CD4-positive, alpha-beta T cell treated with Interleukin-6 for 4 hours (primary cell): ENCODE measurements around the gene NEK10.
"Not testable (repeated sequence)": the region's sequence is repeated elsewhere in the genome, so short reads cannot be mapped to it uniquely, and the experiment has no call there.

Experiments
- DNase-seq: peaks from one replicate; pipeline ENCODE4 v3.0.0-alpha.2; 2020; ENCODE audit warnings: mixed read lengths

The NEK10 gene

DNA sequence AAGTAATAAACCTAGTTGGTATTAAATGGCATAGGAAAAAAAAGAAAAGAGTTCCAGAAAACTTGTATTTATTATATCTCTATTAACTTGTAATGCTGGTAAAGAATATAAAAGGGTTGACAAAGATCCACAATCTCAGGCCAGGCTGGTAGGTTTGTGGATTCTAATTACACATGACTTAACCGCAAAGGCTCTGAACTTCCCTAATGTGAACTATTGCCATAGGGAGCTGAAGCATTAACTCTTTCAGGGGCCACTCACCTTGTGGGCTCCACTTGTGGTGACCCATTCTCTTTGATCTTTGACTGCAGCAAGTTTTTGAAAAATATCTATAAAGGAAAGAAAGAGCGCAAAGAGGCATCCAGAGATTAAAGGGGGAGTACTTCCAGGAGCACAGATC lies 58.5 kb downstream of the NEK10 start:
- DNase-seq: no peak

DNA sequence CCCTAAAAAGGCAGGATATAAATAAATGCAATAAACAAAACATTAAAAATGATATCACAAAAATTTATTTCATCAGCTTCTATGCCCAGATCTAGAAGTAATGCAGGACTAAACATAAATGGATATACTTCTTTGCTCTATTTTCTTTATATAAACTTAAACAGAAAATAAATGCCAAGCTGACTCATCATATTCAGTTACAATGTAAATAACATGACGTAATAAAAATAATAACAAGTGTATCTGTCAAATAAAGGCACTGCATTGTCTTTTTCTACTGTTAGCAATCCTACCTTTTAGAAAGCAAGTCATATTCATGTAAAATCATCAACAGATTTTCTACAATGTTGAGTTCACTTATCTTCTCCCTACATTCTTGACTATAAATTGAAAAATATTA lies 61.6 kb downstream of the NEK10 start:
- no peak for DNase-seq

DNA sequence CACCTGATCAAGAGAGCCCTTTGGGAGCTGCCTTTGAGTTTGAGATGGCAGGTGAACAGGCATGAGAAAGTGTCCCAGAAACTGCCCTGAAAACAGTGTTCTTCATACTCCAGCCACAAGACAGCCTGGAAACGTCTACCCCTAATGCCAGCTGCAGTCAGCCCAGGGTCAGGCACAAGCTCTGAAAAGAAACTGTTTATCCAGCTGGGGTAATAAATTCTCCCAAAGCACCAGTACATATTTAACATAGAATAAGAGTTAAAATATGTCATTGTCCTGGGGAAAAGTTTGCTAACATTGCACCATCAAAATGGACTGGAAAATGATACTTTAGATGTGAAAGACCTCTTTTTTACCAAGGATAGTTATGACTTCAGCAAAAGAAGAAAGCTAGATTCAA lies 66.3 kb downstream of the NEK10 start:
- no peak for DNase-seq

DNA sequence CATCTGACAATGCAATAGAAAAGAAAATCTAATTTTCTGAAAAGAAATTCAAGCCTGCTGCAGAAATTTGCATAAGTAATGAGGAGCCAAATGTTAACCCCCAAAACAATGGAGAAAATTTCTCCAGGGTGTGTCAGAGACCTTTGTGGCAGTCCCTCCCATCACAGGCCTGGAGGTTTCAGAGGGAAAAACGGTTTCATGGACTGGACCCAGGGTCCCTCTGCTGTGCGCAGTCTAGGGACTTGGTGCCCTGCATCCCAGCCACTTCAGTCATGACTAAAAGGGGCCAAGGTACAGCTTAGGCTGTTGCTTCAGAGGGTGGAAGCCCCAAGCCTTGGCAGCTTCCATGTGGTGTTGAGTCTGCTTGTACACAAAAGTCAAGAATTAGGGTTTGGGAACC lies 70.2 kb downstream of the NEK10 start:
- DNase-seq: not testable (repeated sequence)

DNA sequence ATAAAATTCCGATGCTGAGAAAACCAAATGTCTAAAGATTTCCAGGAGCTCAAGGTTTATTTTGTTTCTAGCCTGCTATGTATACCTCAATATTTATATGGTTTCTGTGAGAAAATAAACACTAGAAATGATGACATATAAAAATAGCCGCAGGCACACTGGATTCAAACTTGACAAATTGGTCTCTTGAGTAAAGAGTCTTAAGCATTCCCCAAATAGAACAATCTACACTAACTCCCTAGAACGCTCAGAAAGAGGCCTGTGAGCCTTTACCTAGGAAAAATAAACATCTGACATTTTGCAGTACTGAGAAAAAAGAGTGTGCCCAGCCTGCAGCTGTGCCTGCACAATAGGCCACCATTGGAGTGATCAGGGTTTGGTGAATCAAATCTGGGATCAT lies 75.2 kb downstream of the NEK10 start:
- no peak for DNase-seq

DNA sequence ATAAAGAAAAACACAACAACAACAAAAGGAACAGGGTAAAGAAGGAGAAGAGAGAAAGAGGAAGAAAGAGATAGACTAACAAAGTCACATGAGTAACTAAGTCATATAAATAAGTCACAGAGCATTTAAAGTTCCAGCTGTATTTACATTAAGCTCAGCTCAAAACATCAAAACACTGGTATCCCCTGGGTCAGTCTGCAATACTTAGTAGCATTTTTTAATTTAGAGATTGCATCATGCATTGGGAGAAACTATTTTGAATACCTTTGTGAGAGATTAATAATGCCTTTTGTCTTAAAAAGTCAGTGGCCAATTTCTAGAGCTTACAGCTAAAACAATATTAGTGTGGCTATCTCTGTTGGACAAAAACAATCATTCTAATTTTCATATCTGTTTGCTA lies 78.4 kb downstream of the NEK10 start:
- no peak for DNase-seq

DNA sequence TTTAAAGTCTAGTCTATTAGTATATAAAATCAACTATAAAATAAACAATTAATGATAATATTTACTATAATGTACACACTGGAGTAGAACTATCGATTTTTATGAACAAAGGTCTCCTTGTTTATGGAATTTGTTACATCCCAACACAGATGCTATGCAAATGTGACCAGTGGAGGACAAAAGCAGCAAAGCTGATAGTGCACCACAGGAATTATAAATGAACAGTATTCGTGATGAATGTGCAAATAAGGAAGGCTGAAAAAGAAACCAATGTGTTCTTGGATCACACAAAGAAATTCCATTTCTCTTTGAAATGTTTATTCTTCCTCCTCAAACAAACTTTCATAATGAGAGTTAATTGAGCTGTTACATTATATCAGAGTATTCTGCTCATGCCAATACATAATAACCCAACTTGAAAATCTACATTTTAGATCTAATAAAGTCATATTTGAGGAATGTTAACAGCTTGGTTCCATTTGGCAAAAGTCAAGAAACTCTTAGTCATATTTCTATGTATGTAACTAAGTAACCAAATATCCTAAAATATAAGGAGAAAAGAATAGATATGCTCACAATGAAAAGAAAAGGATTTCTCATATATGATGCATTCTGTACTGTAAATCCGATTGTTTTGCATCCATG lies 79.3 kb downstream of the NEK10 start:
- no peak for DNase-seq

DNA sequence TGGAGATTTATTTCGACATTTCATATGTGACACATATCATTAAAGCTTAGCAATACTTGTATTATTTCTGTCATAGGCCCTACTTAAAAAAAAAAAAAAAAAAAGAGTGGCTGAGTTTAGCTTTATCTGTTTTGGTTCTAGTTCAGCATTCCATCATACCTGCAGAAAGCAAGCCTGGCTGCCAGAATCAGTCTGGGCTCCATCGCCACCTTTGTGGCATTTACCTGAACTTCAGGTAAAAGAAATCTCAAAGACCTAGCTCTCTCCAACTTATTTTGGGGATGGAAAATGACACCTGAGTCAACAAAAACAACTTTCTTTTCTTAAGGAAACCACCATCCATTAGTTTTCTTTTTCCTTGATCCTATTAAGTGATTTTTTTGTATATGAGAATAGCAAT lies 82.1 kb downstream of the NEK10 start:
- no peak for DNase-seq

DNA sequence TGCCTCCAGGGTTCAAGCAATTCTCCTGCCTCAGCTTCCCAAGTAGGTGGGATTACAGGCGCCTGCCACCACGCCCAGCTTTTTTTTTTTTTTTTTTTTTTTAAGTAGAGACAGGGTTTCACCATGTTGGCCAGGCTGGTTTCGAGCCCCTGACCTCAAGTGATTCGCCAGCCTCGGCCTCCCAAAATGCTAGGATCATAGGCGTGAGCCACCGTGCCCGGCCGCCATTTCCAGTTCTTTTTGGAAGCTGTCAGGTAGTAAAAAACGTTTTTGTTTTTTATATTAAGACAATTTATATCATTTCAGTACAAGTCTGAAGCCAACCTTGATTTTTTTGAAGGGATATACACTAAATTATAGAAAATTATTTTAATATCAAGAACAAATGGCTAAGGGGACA lies 82.7 kb downstream of the NEK10 start:
- not testable (repeated sequence) for DNase-seq

DNA sequence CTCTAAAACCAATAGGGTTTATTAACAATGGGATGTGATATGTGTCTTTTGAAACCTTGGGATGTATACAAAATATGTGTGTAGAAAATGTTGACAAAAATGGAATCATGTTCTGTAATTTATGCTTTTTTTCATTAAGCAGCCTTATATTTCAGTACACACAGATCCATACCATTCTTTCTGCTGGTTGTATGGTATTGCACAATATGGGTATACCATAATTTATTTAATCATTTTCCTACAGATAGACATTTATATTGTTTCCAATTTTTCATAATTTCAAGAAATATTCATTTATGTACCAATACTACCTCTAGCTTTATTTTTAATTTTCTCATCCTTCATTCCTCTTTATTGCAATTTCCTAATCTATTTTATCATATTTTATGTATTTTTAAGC lies 83.5 kb downstream of the NEK10 start:
- no peak for DNase-seq

DNA sequence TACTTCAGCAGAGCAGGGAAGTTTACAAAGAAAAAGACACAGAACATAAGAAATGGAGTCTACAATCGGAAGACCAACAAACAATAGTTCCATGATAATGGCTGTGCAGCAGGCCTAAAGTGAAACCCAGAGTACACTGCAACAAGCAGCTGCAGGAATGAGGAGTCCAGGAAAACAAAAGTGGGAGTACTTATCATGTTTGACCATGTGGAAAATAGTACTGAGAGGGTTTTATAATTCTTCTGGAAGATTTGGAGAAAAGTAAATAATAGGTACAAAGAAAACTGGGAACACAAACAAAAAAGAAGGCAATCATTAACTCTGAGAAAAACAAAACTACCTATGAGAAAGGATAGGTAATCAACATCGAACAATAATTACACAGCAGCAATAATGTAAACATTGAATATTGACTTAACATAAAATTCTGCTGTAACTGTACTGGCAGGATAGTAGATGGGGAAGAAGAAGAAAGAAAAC lies 87.5 kb downstream of the NEK10 start:
- DNase-seq: no peak

DNA sequence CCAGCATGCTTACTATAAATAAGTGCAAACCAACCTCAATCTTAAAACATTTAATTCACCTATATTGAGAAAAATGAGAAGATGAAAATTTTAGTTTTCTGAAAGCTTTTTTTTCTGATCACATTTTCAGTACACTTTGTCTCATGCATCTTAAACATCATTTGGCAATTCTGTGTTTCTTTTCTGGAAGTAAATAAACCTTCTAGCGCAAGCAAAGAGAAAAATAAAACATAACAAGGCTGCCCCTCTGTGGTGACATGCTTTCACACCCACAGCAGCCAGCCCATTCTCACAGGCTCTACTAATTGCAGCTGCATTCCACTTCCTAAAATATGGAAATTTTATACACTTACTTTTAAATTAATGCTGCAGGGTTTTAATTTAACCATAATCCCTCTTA lies 90.1 kb downstream of the NEK10 start:
- no peak for DNase-seq

DNA sequence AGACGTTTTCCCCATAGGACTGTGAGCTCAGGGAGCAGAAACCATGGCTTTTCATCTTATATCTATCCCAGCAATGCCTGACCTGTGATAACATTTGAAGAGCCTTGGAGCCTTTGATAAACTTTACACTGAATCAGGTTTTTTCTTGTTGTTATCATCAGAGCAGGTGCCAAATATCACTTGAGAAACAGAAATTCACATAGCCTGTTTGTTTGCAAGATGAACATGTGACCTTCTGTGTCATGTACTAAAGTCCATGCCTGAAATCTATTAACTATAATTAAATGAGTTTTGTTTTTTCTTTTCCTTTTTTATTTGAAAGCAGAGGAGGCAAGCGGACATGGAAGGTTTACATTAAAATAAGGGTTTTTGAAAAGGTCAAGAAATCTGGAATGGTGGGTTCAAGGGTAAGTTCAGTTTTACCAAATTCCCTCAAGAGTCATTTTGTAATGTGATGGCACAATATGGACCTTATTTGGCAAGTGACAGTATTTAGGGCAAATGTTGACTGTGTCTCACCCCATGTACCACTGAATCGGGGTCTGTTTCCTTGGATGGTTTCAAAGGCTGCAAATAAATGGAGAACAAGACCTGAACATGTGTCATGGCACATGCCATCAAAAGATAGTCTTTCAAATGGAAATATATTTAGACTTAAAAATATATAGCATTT lies 90.7 kb downstream of the NEK10 start:
- no peak for DNase-seq

DNA sequence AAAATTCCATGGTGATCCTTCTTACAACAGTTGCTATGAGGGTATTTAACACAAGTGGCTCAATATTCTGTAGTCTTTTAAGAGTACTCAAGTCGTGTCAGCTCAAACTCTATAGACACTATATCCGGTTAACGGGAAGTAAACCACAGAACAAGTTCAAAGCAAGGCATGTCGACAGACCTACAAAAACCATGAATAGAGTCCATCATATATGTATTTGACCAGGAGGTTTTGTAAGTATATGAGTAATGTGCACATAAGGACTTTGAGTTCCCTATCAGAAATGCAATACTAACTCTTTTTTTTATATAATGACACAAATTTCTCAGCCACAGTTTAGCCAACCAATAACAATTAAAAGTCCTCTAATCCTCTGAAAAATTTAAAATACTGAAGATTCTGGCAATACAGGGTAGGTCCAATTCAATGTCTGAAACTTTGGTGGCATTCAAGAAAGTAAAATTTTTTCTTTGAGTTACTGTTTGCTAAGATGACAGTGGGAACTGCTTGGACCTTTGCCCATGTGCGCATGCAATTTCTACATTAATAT lies 93.7 kb downstream of the NEK10 start:
- DNase-seq: no peak

DNA sequence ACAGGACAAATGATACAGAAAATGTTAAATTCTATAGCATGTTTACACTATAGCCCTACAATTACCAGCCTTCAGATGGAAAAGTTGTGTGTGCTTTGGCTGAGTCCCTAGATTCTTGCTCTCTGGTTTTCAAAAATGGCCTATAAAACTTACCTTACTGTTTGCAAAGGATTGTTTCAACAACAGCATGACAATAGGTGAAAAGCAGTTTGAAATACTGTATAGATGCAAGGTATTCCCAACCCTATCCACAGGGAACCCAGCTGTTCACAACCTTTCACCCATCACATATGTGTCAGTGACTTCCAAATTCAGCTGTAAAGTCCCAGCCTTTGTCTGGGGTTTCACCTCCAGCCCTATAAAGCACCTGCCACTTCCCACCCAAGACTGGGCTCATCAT lies 97.3 kb downstream of the NEK10 start:
- DNase-seq: no peak

DNA sequence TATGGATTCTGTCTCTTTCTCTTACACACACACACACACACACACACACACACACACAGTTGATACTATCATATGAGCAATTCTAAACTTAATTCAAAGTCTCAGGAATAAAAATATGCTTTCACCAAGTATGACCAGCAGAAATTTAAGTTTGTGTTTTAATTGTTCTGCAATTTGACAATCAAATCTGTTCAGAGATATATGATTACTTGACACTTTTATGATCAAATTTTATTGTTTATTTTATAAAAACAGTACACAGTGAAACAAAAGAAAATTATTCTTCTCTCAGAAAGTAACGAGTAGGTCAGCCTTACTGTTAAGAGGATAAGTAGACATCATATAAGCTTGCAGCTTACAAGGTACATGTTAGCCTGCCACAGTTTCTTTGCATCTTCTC lies 114.3 kb downstream of the NEK10 start:
- no peak for DNase-seq

DNA sequence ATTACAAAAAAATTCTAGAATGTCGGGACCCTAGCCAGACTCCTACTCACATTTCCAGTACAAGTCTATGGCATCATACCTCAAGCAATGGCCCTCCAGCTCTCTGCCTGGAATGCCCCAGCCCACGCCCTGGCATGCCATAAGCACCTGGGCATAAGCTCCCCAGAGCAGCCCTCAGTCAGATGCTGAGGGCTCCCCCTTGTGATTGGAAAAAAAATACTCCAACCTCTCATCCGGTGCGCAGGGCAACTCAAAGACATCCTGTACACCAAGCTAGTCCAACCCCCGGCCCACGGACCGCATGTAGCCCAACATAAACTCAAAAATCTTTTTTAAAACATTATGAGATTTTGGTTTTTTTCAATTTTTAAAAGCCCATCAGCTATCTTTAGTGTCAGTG lies 115.4 kb downstream of the NEK10 start:
- no peak for DNase-seq

DNA sequence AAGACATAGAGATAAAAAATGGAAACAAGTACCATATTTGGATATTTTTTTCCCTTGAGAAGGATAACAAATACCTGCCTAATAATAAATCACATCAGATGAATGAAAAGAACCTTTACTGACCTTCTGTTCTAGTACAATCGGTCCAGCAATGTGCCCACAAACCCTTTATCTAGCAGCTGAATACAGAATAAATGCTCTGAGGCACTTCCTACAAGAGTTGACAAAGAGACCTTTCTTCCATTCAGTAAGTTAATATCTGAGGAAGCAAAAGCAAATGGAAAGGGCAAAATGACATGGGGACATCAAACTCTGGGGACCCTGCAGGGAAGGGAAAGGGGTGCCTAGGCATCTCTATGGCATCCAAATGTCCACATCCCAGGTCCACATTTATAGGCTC lies 115.8 kb downstream of the NEK10 start:
- DNase-seq: no peak

DNA sequence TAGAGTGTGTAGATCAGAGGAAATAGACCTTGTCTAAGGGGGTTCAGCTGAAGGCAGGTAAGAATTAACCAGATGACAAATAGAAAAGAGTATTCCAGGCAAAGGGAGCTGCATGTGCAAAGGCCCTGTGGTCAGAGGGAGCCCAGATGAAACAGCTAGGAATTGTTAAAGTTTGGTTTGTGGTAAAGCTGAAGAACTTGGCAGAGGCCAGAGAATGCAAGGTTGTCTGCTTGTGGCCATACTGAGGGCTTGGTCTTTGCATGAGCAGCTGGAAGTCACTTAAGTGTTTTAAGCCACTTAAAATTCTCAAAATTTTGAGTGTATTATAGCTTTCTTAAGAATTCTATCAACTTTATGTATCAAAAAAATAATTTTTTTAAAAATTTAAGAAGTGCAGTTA lies 116.5 kb downstream of the NEK10 start:
- DNase-seq: no peak

DNA sequence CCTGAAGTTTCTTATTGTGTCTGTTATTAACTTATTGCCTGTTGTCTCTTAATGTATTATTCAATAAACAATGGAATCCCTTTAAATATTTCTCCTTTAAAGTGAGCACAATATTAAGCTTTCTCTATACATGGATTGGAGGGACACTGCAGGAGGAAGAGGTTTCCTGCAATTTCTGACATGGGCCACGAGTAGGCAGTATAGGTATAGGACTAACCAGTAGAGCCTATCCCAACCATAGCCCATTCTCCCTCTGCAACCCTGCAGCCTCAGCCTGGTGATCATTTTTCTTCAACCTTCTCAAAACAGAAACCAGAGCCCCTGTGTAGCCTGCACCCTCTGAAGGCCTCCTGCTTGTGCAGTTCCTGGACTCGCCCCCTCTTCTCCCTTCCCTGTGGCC lies 124.8 kb downstream of the NEK10 start:
- no peak for DNase-seq

DNA sequence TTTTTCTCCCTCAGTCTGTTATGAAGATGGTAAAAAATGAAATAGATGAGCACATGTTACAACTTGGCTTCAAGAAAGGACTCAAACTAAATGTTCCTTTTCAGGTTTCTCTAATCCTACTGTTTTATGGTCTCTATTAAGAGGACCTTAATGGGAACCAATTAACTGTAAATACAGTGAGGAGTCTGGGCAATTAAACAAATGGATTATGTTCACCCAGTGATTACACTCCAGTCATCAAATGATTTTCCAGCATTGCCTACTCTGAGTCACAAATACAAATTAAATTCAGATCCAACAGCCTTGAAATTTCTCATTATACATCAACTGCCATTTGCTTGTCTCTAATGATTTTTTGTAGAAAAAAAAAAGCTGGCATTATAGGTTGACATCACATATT lies 129.2 kb downstream of the NEK10 start:
- DNase-seq: no peak

DNA sequence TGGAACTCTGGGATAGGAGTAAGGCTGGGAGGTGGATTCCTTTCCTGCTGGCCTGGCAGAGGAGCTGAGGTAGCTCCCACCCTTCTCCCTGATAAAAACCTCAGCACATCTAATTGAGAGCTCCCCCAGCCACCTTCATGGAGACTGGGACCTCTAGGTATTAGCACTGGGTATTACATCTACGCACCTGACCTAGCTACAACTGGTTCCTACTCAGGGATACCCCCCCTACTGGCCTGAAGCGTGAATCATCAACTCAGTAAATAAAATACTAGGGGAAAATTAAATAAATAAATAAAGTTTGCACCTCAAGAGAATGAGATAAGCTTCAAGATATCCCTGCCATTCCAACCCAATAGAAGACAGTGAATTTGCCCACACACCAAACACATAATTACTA lies 140.4 kb downstream of the NEK10 start:
- no peak for DNase-seq

DNA sequence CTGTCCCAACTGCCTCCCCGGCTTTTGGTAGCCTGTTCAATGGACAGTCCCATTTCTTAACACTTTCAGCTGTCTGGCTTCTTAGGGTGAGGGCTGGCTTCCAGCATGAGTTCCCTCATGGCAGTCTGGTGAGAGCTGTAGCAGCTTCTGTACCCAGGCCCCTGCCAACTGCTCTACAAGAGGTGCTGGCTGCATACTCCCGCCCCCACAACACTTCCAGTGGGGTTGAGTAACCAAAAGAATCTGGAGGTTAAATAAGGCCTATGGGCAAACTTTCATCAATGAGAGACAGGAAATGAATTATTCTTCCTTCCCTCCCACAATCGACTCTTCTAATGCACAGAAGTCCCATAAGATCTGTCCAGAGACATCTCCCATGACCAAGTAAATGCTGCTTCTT lies 145.0 kb downstream of the NEK10 start:
- DNase-seq: no peak

DNA sequence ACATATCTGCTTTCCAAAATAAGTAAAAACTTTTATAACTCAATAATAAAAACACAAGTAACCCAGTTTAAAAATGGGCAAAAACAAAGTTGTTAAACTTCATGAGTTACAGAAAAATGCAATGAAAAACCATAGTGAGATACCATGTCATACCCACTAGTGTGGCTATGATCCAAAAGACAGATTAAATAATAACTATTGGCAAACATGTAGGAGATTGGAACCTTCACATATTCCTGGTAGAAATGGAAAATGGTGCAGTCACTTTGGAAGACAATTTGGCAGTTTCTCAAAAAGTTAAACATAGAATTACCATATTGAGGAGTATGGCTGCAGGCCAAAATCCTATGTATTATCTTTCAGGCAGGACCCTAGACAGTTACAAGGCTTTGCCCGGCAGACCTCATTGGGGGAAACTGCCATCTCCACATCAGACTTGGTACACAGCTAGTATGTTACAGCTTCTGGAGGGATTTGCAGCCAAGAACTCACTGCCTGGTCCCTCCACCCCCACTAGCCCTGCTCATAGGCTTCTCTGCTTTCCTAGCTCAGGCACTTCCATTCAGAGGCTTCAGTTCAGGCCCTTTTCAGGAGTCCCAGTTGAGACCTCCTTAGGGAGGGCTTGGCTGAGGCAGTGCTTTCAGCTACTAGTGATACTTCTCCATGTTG lies 147.8 kb downstream of the NEK10 start:
- no peak for DNase-seq
